NCI-H345 treated with DMSO at 0.1 percent for 48 hours (cell line): ENCODE measurements around the gene DUSP7.
A peak's percentile ranks its signal among the peaks of the same experiment; 100 is the strongest.

Source experiments
- DNase-seq: peaks from one replicate; lab custom pipeline; 2025; ENCODE audit not compliant: unreplicated experiment; lab: John Stamatoyannopoulos, UW

DUSP7 gene

DNA sequence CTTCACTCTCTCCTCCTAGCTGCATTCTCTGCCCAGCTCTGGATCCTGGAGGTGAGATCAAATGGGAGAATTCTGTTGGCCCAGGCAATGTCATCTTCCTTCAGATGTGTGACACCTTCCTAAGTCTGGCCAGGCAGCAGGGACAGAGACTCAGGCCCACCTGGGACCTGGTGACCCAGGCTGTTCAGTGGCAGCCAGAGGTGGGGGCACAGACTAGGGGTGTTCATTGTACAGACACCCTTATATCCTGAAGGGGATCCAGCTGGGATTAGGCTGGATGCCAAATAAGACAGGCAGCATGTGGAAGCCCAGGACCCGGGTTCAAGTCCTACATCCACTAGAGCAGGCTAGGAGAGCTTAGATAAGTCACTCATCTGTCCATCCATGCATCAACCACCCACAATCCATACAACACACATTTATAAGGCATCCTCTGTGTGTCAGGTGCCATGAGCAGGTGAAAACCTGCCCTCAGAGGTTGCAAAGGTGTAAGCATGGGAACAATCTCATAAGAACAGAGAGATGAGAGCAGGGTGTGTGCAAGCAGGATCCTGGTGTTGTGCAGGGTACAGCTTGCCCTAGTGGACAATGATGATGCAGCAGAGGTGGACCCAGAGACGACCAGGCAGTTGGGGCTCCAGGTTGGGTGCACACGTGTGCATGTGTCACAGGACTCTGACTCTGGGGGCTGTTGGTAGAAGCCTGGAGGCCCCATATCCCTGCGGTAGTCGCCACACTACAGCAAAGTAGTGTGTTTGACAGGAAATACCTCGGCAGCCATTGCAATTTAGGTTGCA is 42.4 kb downstream of the DUSP7 start:
- DNase-seq, result no peak

DNA sequence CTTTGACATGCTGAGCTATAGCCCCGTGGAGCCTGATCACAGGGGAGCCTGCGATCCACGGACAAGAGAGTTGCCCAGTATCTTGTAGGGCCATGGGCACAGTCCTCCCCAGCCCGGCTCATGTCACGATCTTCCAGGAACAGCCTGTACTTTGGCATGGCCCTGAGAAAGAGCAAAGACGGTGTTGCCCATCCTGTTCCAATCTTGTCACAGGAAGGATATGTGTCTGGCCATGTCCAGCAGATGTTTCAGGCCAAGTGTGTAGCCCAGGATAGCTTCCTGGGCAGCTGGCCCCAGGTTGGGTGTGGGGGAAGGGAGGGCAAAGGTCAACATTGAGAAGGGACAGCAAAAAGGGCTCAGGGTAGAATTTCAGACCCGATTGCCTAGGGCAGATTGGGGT is 43.7 kb downstream of the DUSP7 start:
- no peak for DNase-seq

DNA sequence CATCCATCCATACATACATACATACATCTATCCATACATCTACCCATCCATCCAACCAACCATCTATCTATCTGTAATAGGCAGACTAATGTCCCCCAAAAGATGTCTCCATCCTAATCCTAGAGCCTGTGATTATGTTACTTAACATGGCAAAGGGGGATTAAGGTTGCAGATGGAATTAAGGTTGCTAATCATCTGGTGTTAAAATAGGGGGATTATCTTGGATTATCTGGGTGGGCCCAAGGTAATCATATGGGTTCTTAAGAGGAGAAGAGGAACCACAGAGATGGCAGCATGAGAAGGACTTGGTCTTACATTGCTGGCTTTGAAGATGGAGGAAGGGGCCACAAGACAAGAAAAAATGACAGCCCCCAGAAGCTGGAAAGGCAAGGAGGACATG is 45.9 kb downstream of the DUSP7 start:
- DNase-seq, result no peak

DNA sequence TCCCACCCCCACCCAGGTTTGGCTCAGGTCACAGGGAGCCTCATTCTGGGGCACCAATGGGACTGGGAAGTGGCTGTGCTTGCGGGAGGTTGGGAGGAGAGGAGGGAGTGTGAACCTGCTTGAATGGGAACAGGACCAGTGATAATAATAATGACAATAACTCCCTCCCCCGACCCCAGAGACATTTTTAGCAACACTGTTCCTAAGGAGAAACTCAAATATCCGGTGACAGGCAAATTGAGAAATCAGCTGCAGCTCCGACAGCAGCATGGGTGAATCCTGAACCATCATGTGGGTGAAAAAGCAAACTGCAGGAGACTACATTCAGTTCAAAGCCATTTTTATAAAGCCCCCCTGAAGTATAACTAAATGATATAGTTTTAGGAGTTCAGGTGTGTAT is 49.1 kb downstream of the DUSP7 start:
- DNase-seq, result no peak

DNA sequence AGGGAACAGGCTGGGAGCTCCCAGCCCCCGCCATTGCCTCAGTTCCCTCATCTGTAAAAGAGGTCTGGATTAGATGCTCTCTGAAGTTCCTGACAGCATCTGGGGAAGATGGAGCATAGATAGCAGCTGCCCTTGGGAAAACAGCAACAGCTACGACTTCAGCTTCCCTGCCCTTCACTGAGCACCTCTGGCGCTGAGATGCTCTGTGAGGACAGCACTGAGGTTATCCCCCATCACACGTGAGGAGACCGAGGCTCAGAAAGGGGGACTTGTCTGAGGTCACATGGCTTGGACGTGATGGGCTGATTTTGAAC is 49.6 kb downstream of the DUSP7 start:
- no peak for DNase-seq

DNA sequence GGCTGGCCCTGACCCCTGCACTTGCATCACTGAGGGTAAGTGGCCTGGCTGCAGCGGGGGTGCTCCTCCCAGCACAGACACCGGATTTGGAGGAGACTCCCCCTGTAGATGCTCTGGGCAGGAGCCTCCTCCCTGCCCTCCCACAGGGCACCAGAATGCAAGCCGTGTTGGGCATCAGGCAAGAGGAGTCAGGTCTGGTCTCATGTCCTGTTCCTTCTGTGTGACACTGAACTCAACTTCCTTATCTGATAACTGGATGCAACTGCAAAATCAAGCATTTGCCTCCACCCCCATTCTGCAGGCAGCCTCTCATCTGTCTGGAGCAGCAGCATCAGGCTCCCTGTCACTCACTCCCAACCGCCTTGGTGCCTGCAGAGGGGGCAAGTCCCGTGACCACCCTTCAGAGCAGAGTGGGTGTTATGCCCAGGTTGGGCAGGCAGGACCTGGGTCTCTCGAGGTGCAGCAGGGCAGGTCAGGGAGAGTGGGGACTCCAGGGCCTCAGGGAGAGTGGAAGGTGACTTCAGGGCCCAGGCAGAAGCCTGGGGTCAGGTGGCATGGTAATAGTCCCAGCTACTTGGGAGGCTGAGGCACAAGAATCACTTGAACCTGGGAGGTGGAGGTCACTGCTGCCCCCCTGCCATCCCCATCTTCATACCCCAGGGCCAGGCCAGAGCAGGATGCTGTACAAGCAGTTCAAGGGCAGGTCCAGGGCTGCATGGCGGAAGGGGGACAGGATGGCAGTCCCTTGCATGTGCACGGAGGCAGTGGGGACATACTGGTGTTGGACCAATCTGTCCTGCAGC is 50.2 kb downstream of the DUSP7 start:
- no peak for DNase-seq

DNA sequence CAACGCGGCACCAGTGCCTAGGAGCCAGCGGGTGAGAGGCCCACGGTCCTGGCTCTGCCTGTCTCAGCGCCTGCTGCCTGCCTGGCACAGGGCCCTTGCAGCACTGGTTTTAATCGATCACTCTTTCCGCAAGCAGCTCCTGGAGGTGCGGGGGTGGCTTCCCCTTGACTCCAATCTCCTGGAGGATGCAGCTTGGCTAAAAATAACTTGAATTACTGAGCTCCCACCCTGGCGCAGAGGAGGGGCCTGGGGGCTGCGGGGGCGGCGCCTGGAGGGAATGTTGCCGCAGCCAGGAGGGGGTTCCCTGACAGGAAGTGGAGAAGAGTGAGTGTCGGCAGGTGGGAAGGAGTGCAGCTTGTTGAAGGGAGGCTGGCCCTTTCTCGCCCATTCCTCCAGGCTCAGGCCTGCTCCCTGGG is 50.8 kb downstream of the DUSP7 start:
- DNase-seq, result peak; percentile 27

DNA sequence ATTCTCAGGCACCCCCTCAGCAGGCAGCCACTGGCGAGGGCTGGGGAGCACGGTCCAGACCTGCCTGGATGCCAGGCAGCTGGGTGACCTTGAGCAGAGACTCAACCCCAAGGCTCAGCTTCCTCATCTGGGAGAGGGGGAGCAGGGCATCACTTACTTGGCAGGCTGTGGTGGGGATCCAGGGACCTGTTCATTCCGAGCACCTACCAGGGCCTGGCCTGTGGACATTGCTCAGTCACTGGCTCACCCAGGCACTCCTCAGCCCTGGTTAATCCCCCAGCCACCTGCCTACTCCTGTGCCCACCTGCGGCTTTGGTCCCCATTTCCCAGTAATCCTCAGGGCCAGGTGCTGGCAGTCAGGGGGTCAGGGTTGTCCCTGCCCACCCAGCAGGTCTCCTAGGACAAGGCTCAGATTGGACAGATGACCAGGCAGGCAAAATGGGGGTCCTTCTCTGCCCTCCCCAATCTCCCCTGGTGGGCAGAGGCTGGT is 51.4 kb downstream of the DUSP7 start:
- no peak for DNase-seq

DNA sequence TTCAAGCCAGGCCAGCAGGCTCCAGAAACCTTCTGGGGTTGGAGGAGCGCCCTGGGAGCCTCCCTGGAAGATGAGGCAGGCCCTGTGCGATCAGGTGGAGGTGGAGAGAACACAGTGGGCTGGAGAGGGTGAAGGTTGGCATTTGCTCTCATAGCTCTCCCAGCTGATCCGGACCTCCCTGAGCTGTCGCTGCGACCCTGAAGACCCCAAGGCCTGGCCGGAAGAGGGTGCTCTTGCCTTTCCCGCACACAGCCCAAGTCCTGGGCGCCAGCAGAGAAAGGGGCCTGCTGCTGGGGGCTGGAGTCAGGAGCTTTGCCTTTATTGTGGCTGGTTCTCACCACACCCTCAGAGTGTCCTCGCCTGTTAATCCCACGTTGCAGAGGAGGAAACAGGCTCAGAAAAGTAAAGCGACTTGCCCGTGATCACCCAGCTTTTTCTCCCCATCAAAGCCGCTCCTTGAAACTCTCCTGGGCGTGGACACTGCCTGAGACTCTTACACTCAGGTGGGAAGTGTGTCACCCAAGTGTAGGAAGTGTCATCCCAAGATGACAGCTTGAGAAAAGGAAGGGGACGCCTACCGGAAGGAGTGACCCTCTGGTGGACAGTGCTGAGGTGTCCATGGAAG is 52.1 kb downstream of the DUSP7 start:
- DNase-seq, result no peak

DNA sequence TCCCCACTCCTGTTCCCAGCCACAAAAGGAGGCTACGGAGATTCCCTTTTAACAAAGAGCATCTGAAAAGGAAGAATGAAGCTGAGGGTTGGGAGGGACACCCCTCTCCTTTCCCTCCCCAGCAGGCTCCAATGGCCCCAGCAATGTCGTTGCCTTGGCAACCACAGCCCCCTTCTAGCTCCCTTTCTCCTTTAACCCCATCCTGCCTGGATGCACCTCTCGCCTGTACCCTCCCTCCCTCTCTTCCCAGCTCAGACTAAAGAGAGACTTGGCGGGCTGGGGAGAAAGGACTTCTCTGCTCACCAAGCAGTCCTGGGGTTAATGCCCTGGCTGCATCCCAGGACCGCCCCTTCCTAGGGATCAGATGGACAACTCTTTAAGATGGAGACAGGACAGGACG is 53.6 kb downstream of the DUSP7 start:
- no peak for DNase-seq

DNA sequence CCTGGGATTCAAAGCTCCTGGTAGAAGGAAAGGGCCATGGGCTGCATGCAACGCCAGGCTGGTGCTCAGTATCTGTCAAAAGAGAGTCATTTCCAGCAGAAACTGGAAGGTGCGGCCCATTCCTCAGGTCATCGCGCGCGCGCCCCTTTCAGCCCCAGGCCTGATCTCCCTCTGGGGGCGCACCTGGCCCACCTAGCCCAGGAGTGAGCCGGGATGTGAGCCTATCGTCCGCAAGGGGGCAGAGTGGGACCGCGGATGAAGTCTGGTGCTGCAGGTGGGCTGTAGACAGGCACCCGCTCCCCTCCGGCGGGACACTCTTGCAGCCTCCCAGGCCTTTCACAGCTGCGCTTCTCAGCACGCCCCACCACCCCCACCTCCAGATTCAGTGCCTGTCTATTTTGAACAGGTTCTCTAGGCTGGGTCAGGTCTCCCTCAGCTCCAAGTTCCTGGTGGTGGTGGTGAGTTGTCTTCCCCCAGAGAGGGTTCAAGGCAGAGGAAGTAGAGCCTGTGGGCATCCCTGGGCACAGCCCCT is 54.9 kb downstream of the DUSP7 start:
- peak; percentile 55 for DNase-seq

DNA sequence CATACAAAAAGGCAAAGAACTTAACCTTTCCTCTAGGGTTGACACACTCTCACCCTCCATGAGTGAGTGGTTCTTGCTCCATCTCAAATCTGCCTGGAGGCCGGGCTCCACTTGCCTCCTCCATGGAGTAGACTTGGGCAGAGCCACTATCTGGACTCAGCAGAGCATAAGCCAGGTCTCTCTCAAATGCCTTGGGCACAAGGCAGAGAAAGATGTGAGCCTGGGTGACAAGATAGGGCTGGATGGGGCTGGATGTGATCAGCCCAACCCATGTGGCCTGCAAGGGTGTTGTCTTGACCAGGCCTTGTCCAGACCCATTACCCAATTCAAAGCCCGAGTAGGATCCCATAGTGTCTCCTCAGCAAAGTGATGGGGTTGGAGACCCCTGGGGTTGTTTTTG is 56.5 kb downstream of the DUSP7 start:
- no peak for DNase-seq
